H9 (cell line): ENCODE results near the gene ADAMTS6. TPM values are rescaled to one million over a fixed set of nuclear protein-coding genes. Genes with fewer than 3 reads are reported as not detected.

ENCODE experiments used
- DNase-seq: peaks from one replicate; pipeline ENCODE4 v3.0.0-alpha.2; 2017
- H2AFZ ChIP-seq: one replicate; pipeline ENCODE4 v1.6.1; 2013; ENCODE audit warnings: mild to moderate bottlenecking, low read length, control low read depth, moderate library complexity
- H2AK5ac ChIP-seq: 2 replicates; pipeline ENCODE4 v1.6.1; 2013; ENCODE audit warnings: low read length, control low read depth, mixed read lengths; ENCODE audit not compliant: insufficient read length
- H2BK120ac ChIP-seq: one replicate; pipeline ENCODE4 v1.6.1; 2013; ENCODE audit warnings: low read depth, mild to moderate bottlenecking, low read length, control low read depth, inconsistent platforms; ENCODE audit not compliant: poor library complexity, severe bottlenecking
- H2BK12ac ChIP-seq: 2 replicates; pipeline ENCODE4 v1.6.1; 2013; ENCODE audit warnings: low read length, control low read depth, mixed read lengths, low read depth; ENCODE audit not compliant: insufficient read length
- H2BK15ac ChIP-seq: 2 replicates; pipeline ENCODE4 v1.6.1; 2013; ENCODE audit warnings: low read depth, low read length, control low read depth
- H2BK20ac ChIP-seq: one replicate; pipeline ENCODE4 v1.6.1; 2013; ENCODE audit warnings: low read depth, mild to moderate bottlenecking, low read length, control low read depth, inconsistent platforms; ENCODE audit not compliant: poor library complexity, severe bottlenecking
- H2BK5ac ChIP-seq: 2 replicates; pipeline ENCODE4 v1.6.1; 2013; ENCODE audit warnings: low read length, control low read depth, mixed read lengths; ENCODE audit not compliant: insufficient read length
- H3K14ac ChIP-seq: 2 replicates; pipeline ENCODE4 v1.6.1; 2013; ENCODE audit warnings: low read length, control low read depth; ENCODE audit not compliant: insufficient read depth
- H3K18ac ChIP-seq: 2 replicates; pipeline ENCODE4 v1.6.1; 2013; ENCODE audit warnings: low read depth, mild to moderate bottlenecking, mixed read lengths, low read length, control low read depth; ENCODE audit not compliant: insufficient read length
- H3K23ac ChIP-seq: 2 replicates; pipeline ENCODE4 v1.6.1; 2013; ENCODE audit warnings: low read length, control low read depth, mixed read lengths, low read depth; ENCODE audit not compliant: insufficient read length
- H3K23me2 ChIP-seq: 2 replicates; pipeline ENCODE4 v1.6.1; 2013; ENCODE audit warnings: low read depth, mild to moderate bottlenecking, mixed read lengths, low read length, control low read depth; ENCODE audit not compliant: insufficient read length, poor library complexity, severe bottlenecking
- H3K27ac ChIP-seq: 2 replicates; pipeline ENCODE4 v1.5.1; 2013; ENCODE audit warnings: low read length, control low read depth, mixed read lengths, low read depth; ENCODE audit not compliant: insufficient read length
- H3K27me3 ChIP-seq: 2 replicates; pipeline ENCODE4 v1.6.1; 2013; ENCODE audit warnings: low read length, control low read depth, inconsistent platforms; ENCODE audit not compliant: insufficient read depth
- H3K4ac ChIP-seq: 2 replicates; pipeline ENCODE4 v1.6.1; 2013; ENCODE audit warnings: low read depth, mild to moderate bottlenecking, control low read depth, inconsistent platforms, low read length, moderate library complexity
- H3K4me1 ChIP-seq: 2 replicates; pipeline ENCODE4 v1.6.1; 2013; ENCODE audit warnings: low read length, control low read depth, inconsistent platforms; ENCODE audit not compliant: insufficient read depth
- H3K4me2 ChIP-seq: 2 replicates; pipeline ENCODE4 v1.6.1; 2013; ENCODE audit warnings: low read length, control low read depth, mixed read lengths; ENCODE audit not compliant: insufficient read length, insufficient read depth
- H3K56ac ChIP-seq: 2 replicates; pipeline ENCODE4 v1.6.1; 2013; ENCODE audit warnings: low read depth, mild to moderate bottlenecking, mixed read lengths, low read length, control low read depth; ENCODE audit not compliant: insufficient read length
- H3K79me1 ChIP-seq: 2 replicates; pipeline ENCODE4 v1.6.1; 2013; ENCODE audit warnings: low read depth, mild to moderate bottlenecking, moderate library complexity, low read length, control low read depth, inconsistent platforms; ENCODE audit not compliant: insufficient read depth, poor library complexity, severe bottlenecking
- H3K79me2 ChIP-seq: 2 replicates; pipeline ENCODE4 v1.6.1; 2013; ENCODE audit warnings: low read length, control low read depth, inconsistent platforms; ENCODE audit not compliant: insufficient read depth
- H3K9ac ChIP-seq: 2 replicates; pipeline ENCODE4 v1.6.1; 2013; ENCODE audit warnings: low read length, control low read depth, mixed read lengths; ENCODE audit not compliant: insufficient read length; ENCODE audit errors: extremely low read depth
- H3K9me3 ChIP-seq: one replicate; pipeline ENCODE4 v1.6.1; 2013; ENCODE audit warnings: low read depth, low read length, inconsistent platforms; ENCODE audit not compliant: control insufficient read depth
- H3T11ph ChIP-seq: one replicate; pipeline ENCODE4 v1.6.1; 2013; ENCODE audit warnings: mild to moderate bottlenecking, low read length, control low read depth, inconsistent platforms
- H4K20me1 ChIP-seq: one replicate; pipeline ENCODE4 v1.6.1; 2013; ENCODE audit not compliant: control insufficient read depth, insufficient read length, insufficient read depth
- H4K5ac ChIP-seq: 2 replicates; pipeline ENCODE4 v1.6.1; 2013; ENCODE audit warnings: low read depth, mild to moderate bottlenecking, mixed read lengths, low read length, control low read depth; ENCODE audit not compliant: insufficient read length
- H4K8ac ChIP-seq: replicated peaks from 2 replicates; pipeline ENCODE4 v1.6.1; 2013; ENCODE audit warnings: low read length, control low read depth, mixed read lengths, low read depth; ENCODE audit not compliant: insufficient read length
- H4K91ac ChIP-seq: 2 replicates; pipeline ENCODE4 v1.6.1; 2013; ENCODE audit warnings: low read depth, mild to moderate bottlenecking, moderate library complexity, mixed read lengths, low read length, control low read depth; ENCODE audit not compliant: insufficient read length
- H3K27ac Mint-ChIP-seq, 3 experiments: 2 replicates in 2 of 3; 3 replicates in 1 of 3; pipeline ENCODE4 v1.8.0; 2020 to 2021; ENCODE audit warnings: mixed read lengths in 3 of 3, mild to moderate bottlenecking in 1 of 3, moderate library complexity in 1 of 3
- H3K27me3 Mint-ChIP-seq: 2 replicates; pipeline ENCODE4 v1.8.0; 2021; ENCODE audit warnings: low read depth, mild to moderate bottlenecking, moderate library complexity, mixed read lengths
- H3K36me3 Mint-ChIP-seq, 3 experiments: 2 replicates in 2 of 3; 3 replicates in 1 of 3; pipeline ENCODE4 v1.8.0; 2020 to 2021; ENCODE audit warnings: low read depth in 3 of 3, mixed read lengths in 3 of 3; ENCODE audit not compliant: insufficient read depth in 1 of 3
- H3K4me1 Mint-ChIP-seq, 2 experiments: 2 replicates each; pipeline ENCODE4 v1.8.0; 2020; ENCODE audit warnings: mixed read lengths in 2 of 2
- H3K4me3 Mint-ChIP-seq, 2 experiments: 2 replicates in 1 of 2; 3 replicates in 1 of 2; pipeline ENCODE4 v1.8.0; 2020 to 2021; ENCODE audit warnings: mild to moderate bottlenecking in 2 of 2, mixed read lengths in 2 of 2, moderate library complexity in 1 of 2
- H3K9me3 Mint-ChIP-seq, 2 experiments: 2 replicates in 1 of 2; 3 replicates in 1 of 2; pipeline ENCODE4 v1.8.0; 2020; ENCODE audit warnings: mild to moderate bottlenecking in 2 of 2, mixed read lengths in 2 of 2, moderate library complexity in 1 of 2
- WGBS: extraction: QIAGEN DNeasy Blood & Tissue Kit; methylation state at CpG from one replicate; pipeline ENCODE4 v1.1.7; 2013; ENCODE audit warnings: missing lambda C conversion rate, low lambda C conversion rate, mixed read lengths; ENCODE audit not compliant: insufficient read length; ENCODE audit errors: extremely low coverage; 5-methylcytosine and 5-hydroxymethylcytosine counted together
- total RNA-seq: library from RNA; stranded (reverse); gene quantifications from 2 replicates; pipeline ENCODE4 v1.2.1, GENCODE V29; 2021
- TF ChIP-seq, protein P1 (sequence below): fragments of 200-600 bp; sonication (generic); conservative IDR thresholded peaks from 3 replicates; pipeline ENCODE4 v1.8.0; 2021; ENCODE audit warnings: antibody characterized with exemption, mild to moderate bottlenecking

The ADAMTS6 gene
- total RNA-seq, 1 experiment from 2014 or later: 0.33 TPM

DNA sequence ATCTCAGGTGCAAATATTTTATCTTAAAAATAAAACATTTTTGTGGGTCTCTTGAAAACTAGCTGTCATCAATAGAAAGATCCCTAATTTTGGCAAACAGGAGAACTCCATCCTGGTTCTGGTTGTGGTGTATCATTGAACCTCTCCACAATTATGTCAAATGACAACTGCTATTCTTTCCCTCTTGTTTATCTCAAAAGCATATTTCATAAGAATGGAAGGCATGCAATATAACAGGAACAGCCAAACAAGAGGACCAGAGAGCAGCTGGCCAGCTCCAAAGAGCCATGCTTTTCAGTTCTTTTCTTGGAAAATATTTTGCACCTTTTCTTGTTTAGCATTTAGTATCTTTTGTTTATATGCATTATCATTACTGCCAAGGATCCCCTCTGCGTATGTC, 125.4 kb downstream of the ADAMTS6 start:
- Histone ChIP-seq H4K91ac (no peak overlapping the region), H2BK12ac (no peak overlapping the region), H2AFZ (no peak overlapping the region), H3K23ac (no peak overlapping the region), H3K23me2 (no peaks in the 10 kb centered on the region), H3T11ph (no peak overlapping the region), H3K18ac (no peak overlapping the region), H3K4me2 (no peak overlapping the region), H3K27ac (no peak overlapping the region), H2BK15ac (no peak overlapping the region), H4K20me1 (no peaks in the 10 kb centered on the region), H2BK120ac (no peak overlapping the region), H3K56ac (no peak overlapping the region), H2BK20ac (no peak overlapping the region), H3K14ac (no peak overlapping the region), H3K27me3 (no peaks in the 10 kb centered on the region), H3K79me2 (no peaks in the 10 kb centered on the region), H3K79me1 (no peaks in the 10 kb centered on the region), H4K5ac (no peak overlapping the region), H3K9ac (no peak overlapping the region), H2BK5ac (no peak overlapping the region), H3K4ac (no peak overlapping the region), H4K8ac (no peak overlapping the region), H3K9me3 (no peaks in the 10 kb centered on the region), H3K4me1 (no peaks in the 10 kb centered on the region), H2AK5ac (no peak overlapping the region)
- H3K27me3 Mint-ChIP-seq: no peaks in the 10 kb centered on the region
- WGBS: no CpG with 5 or more reads among the region's 1 CpG
- no peak overlapping the region for H3K27ac Mint-ChIP-seq
- TF ChIP-seq, protein P1, sequence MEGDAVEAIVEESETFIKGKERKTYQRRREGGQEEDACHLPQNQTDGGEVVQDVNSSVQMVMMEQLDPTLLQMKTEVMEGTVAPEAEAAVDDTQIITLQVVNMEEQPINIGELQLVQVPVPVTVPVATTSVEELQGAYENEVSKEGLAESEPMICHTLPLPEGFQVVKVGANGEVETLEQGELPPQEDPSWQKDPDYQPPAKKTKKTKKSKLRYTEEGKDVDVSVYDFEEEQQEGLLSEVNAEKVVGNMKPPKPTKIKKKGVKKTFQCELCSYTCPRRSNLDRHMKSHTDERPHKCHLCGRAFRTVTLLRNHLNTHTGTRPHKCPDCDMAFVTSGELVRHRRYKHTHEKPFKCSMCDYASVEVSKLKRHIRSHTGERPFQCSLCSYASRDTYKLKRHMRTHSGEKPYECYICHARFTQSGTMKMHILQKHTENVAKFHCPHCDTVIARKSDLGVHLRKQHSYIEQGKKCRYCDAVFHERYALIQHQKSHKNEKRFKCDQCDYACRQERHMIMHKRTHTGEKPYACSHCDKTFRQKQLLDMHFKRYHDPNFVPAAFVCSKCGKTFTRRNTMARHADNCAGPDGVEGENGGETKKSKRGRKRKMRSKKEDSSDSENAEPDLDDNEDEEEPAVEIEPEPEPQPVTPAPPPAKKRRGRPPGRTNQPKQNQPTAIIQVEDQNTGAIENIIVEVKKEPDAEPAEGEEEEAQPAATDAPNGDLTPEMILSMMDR: no peak
- no peak for DNase-seq
- no peaks in the 10 kb centered on the region for H3K36me3 Mint-ChIP-seq
- H3K4me3 Mint-ChIP-seq: no peak overlapping the region
- H3K9me3 Mint-ChIP-seq: no peaks in the 10 kb centered on the region
- H3K4me1 Mint-ChIP-seq: no peaks in the 10 kb centered on the region
